Measurements from ENCODE around the gene SLC2A9. TPM values are rescaled to one million over a fixed set of nuclear protein-coding genes. Genes with fewer than 3 reads are reported as not detected.
"Not testable (repeated sequence)": the region's sequence is repeated elsewhere in the genome, so short reads cannot be mapped to it uniquely, and the experiment has no call there.

Gene SLC2A9
- total and polyA plus RNA-seq, 2 of the 8 experiments (the other 6 are each of a cell fraction or from before 2014, with no cell fraction given) = 0.20 to 0.26 TPM

GRCh38 chr4:9796641-9797040 is 224.7 kb downstream of the SLC2A9 start:
- FAIRE-seq; H3K14ac ChIP-seq (ENCODE audit: insufficient read length); H3K4me2 ChIP-seq (ENCODE audit: insufficient read depth in 1 of 2, low read depth in 2 of 2, low read length in 2 of 2); H3K27ac ChIP-seq (ENCODE audit: low read depth, low read length); H2BK20ac ChIP-seq (ENCODE audit: low read length); H4K91ac ChIP-seq (replicated peaks; ENCODE audit: insufficient read length, low read length); H3K79me1 ChIP-seq (ENCODE audit: low read depth, low read length); H4K20me1 ChIP-seq (replicated peaks in 1 of 2; ENCODE audit: control insufficient read depth in 1 of 2, insufficient read depth in 2 of 2, low read length in 2 of 2); H3K4me1 ChIP-seq (replicated peaks in 1 of 4; ENCODE audit: control insufficient read depth in 3 of 4, insufficient read depth in 4 of 4, low read length in 3 of 4); H3K4ac ChIP-seq (replicated peaks; ENCODE audit: insufficient read length, low read depth, low read length); H2BK15ac ChIP-seq (ENCODE audit: low read length); H3K79me2 ChIP-seq (ENCODE audit: control insufficient read depth in 1 of 2, insufficient read depth in 2 of 2, low read length in 2 of 2); H4K8ac ChIP-seq (ENCODE audit: extremely low read depth, insufficient read depth, low read length); H3K9ac ChIP-seq (replicated peaks in 1 of 4; ENCODE audit: extremely low read depth in 1 of 4, low read depth in 3 of 4, low read length in 3 of 4); H2BK120ac ChIP-seq (replicated peaks; ENCODE audit: low read depth, low read length); H3K23me2 ChIP-seq (ENCODE audit: low read depth, low read length); H2BK5ac ChIP-seq (ENCODE audit: low read depth, low read length); H2AFZ ChIP-seq (ENCODE audit: low read length); H4K5ac ChIP-seq (ENCODE audit: insufficient read length, low read depth, low read length); H3K9me3 ChIP-seq (ENCODE audit: insufficient read depth in 2 of 2, low read depth in 1 of 2, low read length in 1 of 2); POLR2A ChIA-PET (ENCODE audit: partially characterized antibody); DNase-seq (ENCODE audit: low read depth in 1 of 2, low spot score in 2 of 2); H2BK12ac ChIP-seq (ENCODE audit: low read depth, low read length); H3K36me3 ChIP-seq (ENCODE audit: control insufficient read depth in 2 of 4, insufficient read depth in 4 of 4, low read length in 3 of 4); H3K56ac ChIP-seq (replicated peaks; ENCODE audit: insufficient read length, low read depth, low read length); H3K4me3 ChIP-seq (ENCODE audit: extremely low read depth in 1 of 4, insufficient read depth in 2 of 4, low read depth in 3 of 4, low read length in 4 of 4); H3K18ac ChIP-seq (ENCODE audit: extremely low read depth, low read length); H2AK5ac ChIP-seq (ENCODE audit: low read depth, low read length); H3K27me3 ChIP-seq (replicated peaks in 1 of 4; ENCODE audit: control insufficient read depth in 3 of 4, extremely low read depth in 1 of 4, insufficient read depth in 3 of 4, low read length in 3 of 4); H3K23ac ChIP-seq (ENCODE audit: insufficient read length); CTCF ChIA-PET (ENCODE audit: partially characterized antibody): not testable (repeated sequence)
- WGBS, 2 experiments (ENCODE audit: extremely low coverage in 1 of 2, insufficient coverage in 1 of 2, insufficient read length in 1 of 2, insufficient replicate concordance in 2 of 2, low coverage in 1 of 2, low lambda C conversion rate in 2 of 2, missing lambda C conversion rate in 1 of 2) = 50% methylated on average over 2 of the region's 2 CpGs; no CpG with 5 or more reads in 1 of the 2 experiments
